SK-N-SH treated with all-trans-retinoic acid at 6 μM for 48 hours (cell line): ENCODE results near the gene MOGAT1.

ENCODE experiments used
- ATAC-seq: fragments of 200-7000 bp; cut with Tn5 transposase; 3 replicates; pipeline ENCODE4 v1.9.1; 2020; ENCODE audit warnings: mild to moderate bottlenecking, moderate library complexity
- ARNTL ChIP-seq: fragments of 450-650 bp; formaldehyde crosslinking; IDR thresholded peaks from 2 replicates; pipeline ENCODE4 v1.5.0; 2020; ENCODE audit warnings: low read depth, mild to moderate bottlenecking, moderate library complexity, borderline replicate concordance
- BACH2 ChIP-seq: fragments of 250-450 bp; sonication (Bioruptor Pico); IDR thresholded peaks from 2 replicates; pipeline ENCODE4 v1.9.0; 2021; ENCODE audit warnings: mild to moderate bottlenecking, borderline replicate concordance
- CSDC2 ChIP-seq: fragments of 250-450 bp; sonication (Bioruptor Pico); IDR thresholded peaks from 2 replicates; pipeline ENCODE4 v1.5.0; 2020; ENCODE audit warnings: mild to moderate bottlenecking, moderate library complexity
- ESRRG ChIP-seq: fragments of 250-450 bp; sonication (Bioruptor Pico); IDR thresholded peaks from 2 replicates; pipeline ENCODE4 v1.6.1; 2021; ENCODE audit warnings: mild to moderate bottlenecking
- GLIS3 ChIP-seq: fragments of 250-450 bp; sonication (Bioruptor Pico); IDR thresholded peaks from 2 replicates; pipeline ENCODE4 v1.5.0; 2020; ENCODE audit warnings: mild to moderate bottlenecking, moderate library complexity
- ISL1 ChIP-seq: fragments of 250-450 bp; sonication (Bioruptor Pico); IDR thresholded peaks from 2 replicates; pipeline ENCODE4 v2.1.2; 2022; ENCODE audit warnings: mild to moderate bottlenecking, moderate library complexity
- OSR1 ChIP-seq: fragments of 250-450 bp; sonication (Bioruptor Pico); IDR thresholded peaks from 2 replicates; pipeline ENCODE4 v1.8.0; 2022; ENCODE audit warnings: moderate library complexity, mild to moderate bottlenecking, inconsistent platforms
- PPARA ChIP-seq: fragments of 250-450 bp; sonication (Bioruptor Pico); IDR thresholded peaks from 2 replicates; pipeline ENCODE4 v1.5.0; 2020; ENCODE audit warnings: mild to moderate bottlenecking, borderline replicate concordance
- RARB ChIP-seq: fragments of 250-450 bp; sonication (Bioruptor Pico); IDR thresholded peaks from 2 replicates; pipeline ENCODE4 v1.8.0; 2021; ENCODE audit warnings: mild to moderate bottlenecking, moderate library complexity
- SNAI2 ChIP-seq: fragments of 250-450 bp; sonication (Bioruptor Pico); IDR thresholded peaks from 2 replicates; pipeline ENCODE4 v1.5.0; 2020; ENCODE audit warnings: mild to moderate bottlenecking, moderate library complexity
- TCF4 ChIP-seq: fragments of 250-450 bp; sonication (Bioruptor Pico); IDR thresholded peaks from 2 replicates; pipeline ENCODE4 v1.8.0; 2021; ENCODE audit warnings: mild to moderate bottlenecking, moderate library complexity, borderline replicate concordance
- TOX ChIP-seq: fragments of 250-450 bp; sonication (Bioruptor Pico); IDR thresholded peaks from 2 replicates; pipeline ENCODE4 v1.8.0; 2021; ENCODE audit warnings: mild to moderate bottlenecking, moderate library complexity, borderline replicate concordance
- ZC3H10 ChIP-seq: fragments of 250-450 bp; sonication (Bioruptor Pico); IDR thresholded peaks from 2 replicates; pipeline ENCODE4 v1.5.1; 2021; ENCODE audit warnings: mild to moderate bottlenecking, moderate library complexity
- ZFP3 ChIP-seq: fragments of 250-450 bp; sonication (Bioruptor Pico); IDR thresholded peaks from 2 replicates; pipeline ENCODE4 v1.5.0; 2020; ENCODE audit warnings: mild to moderate bottlenecking, moderate library complexity
- ZFP30 ChIP-seq: fragments of 450-650 bp; formaldehyde crosslinking; IDR thresholded peaks from 2 replicates; pipeline ENCODE4 v1.5.0; 2022; ENCODE audit warnings: mild to moderate bottlenecking, moderate library complexity
- ZNF565 ChIP-seq: fragments of 450-650 bp; formaldehyde crosslinking; conservative IDR thresholded peaks from 2 replicates; pipeline ENCODE4 v1.5.0; 2020; ENCODE audit warnings: low read depth, mild to moderate bottlenecking, moderate library complexity
- ZNF70 ChIP-seq: fragments of 450-650 bp; formaldehyde crosslinking; IDR thresholded peaks from 2 replicates; pipeline ENCODE4 v1.5.0; 2020; ENCODE audit warnings: mild to moderate bottlenecking, moderate library complexity
- ZNF8 ChIP-seq: fragments of 450-650 bp; formaldehyde crosslinking; IDR thresholded peaks from 2 replicates; pipeline ENCODE4 v1.5.0; 2020; ENCODE audit warnings: mild to moderate bottlenecking, moderate library complexity
- TF ChIP-seq, protein P1 (sequence below): fragments of 250-450 bp; sonication (Bioruptor Pico); IDR thresholded peaks from 2 replicates; pipeline ENCODE4 v1.8.0; 2020; ENCODE audit warnings: mild to moderate bottlenecking, moderate library complexity, borderline replicate concordance
- TF ChIP-seq, protein P2 (sequence below): fragments of 250-450 bp; sonication (Bioruptor Pico); IDR thresholded peaks from 2 replicates; pipeline ENCODE4 v1.5.1; 2021; ENCODE audit warnings: mild to moderate bottlenecking, moderate library complexity
- TF ChIP-seq, protein P3 (sequence below): fragments of 250-450 bp; sonication (Bioruptor Pico); IDR thresholded peaks from 2 replicates; pipeline ENCODE4 v1.5.0; 2020; ENCODE audit warnings: mild to moderate bottlenecking, moderate library complexity
- TF ChIP-seq, protein P4 (sequence below): fragments of 250-450 bp; sonication (Bioruptor Pico); IDR thresholded peaks from 2 replicates; pipeline ENCODE4 v1.5.1; 2020; ENCODE audit warnings: low read depth, mild to moderate bottlenecking, moderate library complexity
- TF ChIP-seq, protein P5 (sequence below): fragments of 250-450 bp; sonication (Bioruptor Pico); IDR thresholded peaks from 2 replicates; pipeline ENCODE4 v1.8.0; 2021; ENCODE audit warnings: low read depth, mild to moderate bottlenecking, moderate library complexity, borderline replicate concordance

The MOGAT1 gene

DNA sequence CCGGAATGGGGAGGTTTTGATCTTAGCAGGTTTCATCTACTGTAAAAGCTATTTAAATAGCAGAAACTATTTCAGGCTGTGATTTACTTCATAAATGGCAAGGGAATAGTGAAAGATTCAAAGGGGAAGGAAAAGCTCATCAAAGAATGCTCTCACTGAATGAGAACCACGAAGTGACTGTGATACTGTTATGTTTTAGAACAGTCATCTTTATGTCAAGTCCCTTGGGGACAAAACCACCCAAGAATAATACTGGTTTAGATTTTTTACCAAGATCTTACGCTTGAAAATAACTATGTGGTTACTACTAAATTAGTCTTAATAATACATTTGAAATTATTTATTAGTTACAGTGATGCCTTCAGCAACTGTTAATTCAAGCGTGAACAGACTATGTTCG, 43.7 kb upstream of the MOGAT1 start:
- TF ChIP-seq ZFP30 (CRISPR knock-in tag), result no peak
- no peak for TF ChIP-seq ZNF565 (CRISPR knock-in tag)
- TF ChIP-seq, protein P1, sequence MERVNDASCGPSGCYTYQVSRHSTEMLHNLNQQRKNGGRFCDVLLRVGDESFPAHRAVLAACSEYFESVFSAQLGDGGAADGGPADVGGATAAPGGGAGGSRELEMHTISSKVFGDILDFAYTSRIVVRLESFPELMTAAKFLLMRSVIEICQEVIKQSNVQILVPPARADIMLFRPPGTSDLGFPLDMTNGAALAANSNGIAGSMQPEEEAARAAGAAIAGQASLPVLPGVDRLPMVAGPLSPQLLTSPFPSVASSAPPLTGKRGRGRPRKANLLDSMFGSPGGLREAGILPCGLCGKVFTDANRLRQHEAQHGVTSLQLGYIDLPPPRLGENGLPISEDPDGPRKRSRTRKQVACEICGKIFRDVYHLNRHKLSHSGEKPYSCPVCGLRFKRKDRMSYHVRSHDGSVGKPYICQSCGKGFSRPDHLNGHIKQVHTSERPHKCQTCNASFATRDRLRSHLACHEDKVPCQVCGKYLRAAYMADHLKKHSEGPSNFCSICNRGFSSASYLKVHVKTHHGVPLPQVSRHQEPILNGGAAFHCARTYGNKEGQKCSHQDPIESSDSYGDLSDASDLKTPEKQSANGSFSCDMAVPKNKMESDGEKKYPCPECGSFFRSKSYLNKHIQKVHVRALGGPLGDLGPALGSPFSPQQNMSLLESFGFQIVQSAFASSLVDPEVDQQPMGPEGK (CRISPR knock-in tag), result no peak
- TF ChIP-seq CSDC2 (CRISPR knock-in tag), result no peak
- TF ChIP-seq, protein P2, sequence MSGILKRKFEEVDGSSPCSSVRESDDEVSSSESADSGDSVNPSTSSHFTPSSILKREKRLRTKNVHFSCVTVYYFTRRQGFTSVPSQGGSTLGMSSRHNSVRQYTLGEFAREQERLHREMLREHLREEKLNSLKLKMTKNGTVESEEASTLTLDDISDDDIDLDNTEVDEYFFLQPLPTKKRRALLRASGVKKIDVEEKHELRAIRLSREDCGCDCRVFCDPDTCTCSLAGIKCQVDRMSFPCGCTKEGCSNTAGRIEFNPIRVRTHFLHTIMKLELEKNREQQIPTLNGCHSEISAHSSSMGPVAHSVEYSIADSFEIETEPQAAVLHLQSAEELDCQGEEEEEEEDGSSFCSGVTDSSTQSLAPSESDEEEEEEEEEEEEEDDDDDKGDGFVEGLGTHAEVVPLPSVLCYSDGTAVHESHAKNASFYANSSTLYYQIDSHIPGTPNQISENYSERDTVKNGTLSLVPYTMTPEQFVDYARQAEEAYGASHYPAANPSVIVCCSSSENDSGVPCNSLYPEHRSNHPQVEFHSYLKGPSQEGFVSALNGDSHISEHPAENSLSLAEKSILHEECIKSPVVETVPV (CRISPR knock-in tag), result no peak
- no peak for TF ChIP-seq ZFP3
- TF ChIP-seq TCF4 (CRISPR knock-in tag), result no peak
- no peak for TF ChIP-seq TOX (CRISPR knock-in tag)
- no peak for TF ChIP-seq OSR1
- TF ChIP-seq, protein P3, sequence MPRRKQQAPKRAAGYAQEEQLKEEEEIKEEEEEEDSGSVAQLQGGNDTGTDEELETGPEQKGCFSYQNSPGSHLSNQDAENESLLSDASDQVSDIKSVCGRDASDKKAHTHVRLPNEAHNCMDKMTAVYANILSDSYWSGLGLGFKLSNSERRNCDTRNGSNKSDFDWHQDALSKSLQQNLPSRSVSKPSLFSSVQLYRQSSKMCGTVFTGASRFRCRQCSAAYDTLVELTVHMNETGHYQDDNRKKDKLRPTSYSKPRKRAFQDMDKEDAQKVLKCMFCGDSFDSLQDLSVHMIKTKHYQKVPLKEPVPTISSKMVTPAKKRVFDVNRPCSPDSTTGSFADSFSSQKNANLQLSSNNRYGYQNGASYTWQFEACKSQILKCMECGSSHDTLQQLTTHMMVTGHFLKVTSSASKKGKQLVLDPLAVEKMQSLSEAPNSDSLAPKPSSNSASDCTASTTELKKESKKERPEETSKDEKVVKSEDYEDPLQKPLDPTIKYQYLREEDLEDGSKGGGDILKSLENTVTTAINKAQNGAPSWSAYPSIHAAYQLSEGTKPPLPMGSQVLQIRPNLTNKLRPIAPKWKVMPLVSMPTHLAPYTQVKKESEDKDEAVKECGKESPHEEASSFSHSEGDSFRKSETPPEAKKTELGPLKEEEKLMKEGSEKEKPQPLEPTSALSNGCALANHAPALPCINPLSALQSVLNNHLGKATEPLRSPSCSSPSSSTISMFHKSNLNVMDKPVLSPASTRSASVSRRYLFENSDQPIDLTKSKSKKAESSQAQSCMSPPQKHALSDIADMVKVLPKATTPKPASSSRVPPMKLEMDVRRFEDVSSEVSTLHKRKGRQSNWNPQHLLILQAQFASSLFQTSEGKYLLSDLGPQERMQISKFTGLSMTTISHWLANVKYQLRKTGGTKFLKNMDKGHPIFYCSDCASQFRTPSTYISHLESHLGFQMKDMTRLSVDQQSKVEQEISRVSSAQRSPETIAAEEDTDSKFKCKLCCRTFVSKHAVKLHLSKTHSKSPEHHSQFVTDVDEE (CRISPR knock-in tag), result no peak
- no peak for TF ChIP-seq ARNTL
- TF ChIP-seq RARB (CRISPR knock-in tag), result no peak
- no peak for TF ChIP-seq ZC3H10 (CRISPR knock-in tag)
- TF ChIP-seq, all 23 proteins: peak for 0
- no peak for ATAC-seq

DNA sequence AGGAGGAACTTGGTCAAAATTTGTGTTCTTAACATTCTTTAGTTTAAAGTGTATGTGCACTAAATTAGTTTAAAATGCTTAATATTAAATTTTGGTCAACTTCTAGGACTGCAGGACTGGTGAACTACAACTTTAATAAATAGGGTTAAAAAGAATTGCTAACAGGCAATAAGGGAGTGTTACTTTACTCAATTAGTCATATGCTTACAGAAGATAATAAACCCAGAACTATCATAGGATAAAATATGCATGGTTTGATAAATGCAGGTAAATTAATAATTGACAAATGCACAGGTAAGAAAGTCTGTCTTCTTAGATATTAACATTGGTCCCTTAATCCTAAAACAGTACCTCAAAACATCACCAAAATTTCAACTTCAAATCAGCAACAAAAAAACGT, 36.2 kb upstream of the MOGAT1 start:
- ATAC-seq, result no peak
- no peak for TF ChIP-seq PPARA
- no peak for TF ChIP-seq ZFP3
- TF ChIP-seq SNAI2, result no peak
- TF ChIP-seq, protein P4, sequence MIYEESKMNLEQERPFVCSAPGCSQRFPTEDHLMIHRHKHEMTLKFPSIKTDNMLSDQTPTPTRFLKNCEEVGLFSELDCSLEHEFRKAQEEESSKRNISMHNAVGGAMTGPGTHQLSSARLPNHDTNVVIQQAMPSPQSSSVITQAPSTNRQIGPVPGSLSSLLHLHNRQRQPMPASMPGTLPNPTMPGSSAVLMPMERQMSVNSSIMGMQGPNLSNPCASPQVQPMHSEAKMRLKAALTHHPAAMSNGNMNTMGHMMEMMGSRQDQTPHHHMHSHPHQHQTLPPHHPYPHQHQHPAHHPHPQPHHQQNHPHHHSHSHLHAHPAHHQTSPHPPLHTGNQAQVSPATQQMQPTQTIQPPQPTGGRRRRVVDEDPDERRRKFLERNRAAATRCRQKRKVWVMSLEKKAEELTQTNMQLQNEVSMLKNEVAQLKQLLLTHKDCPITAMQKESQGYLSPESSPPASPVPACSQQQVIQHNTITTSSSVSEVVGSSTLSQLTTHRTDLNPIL (CRISPR knock-in tag), result no peak
- TF ChIP-seq ZFP30 (CRISPR knock-in tag), result no peak
- TF ChIP-seq OSR1, result no peak
- TF ChIP-seq ZNF565 (CRISPR knock-in tag), result no peak
- no peak for TF ChIP-seq CSDC2 (CRISPR knock-in tag)
- TF ChIP-seq ESRRG (CRISPR knock-in tag), result no peak
- no peak for TF ChIP-seq ZC3H10 (CRISPR knock-in tag)
- TF ChIP-seq BACH2 (CRISPR knock-in tag), result no peak
- no peak for TF ChIP-seq ZNF8 (CRISPR knock-in tag)
- TF ChIP-seq, protein P3 (CRISPR knock-in tag), result no peak
- TF ChIP-seq ARNTL, result no peak
- no peak for TF ChIP-seq ISL1 (CRISPR knock-in tag)
- no peak for TF ChIP-seq TOX (CRISPR knock-in tag)

DNA sequence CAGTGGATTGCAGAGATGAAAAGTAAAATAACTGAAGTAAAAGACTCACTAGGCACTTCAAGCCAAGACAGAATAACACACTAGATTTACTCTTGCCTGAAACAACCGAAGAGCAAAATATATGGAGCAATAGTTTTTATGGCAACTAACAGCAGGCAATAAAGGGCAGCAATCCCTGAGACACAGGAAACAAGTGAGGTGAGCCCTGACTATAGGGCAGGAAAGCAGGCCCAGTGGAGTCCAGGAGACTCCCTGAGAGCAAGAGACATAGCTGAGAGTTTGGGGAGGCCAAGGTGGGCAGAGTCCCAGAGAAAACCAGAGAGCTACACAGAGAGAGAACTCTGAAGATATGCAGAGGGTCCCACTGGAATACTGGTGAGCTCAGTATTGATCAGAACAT, 34.4 kb upstream of the MOGAT1 start:
- ATAC-seq, result no peak
- TF ChIP-seq GLIS3 (no peak), ZNF70 (CRISPR knock-in tag) (no peak), BACH2 (CRISPR knock-in tag) (no peak), OSR1 (no peak), ZFP30 (CRISPR knock-in tag) (no peak), ISL1 (CRISPR knock-in tag) (no peak), PPARA (no peak), SNAI2 (no peak), ZNF565 (CRISPR knock-in tag) (no peak), TOX (CRISPR knock-in tag) (no peak), ZFP3 (no peak), ZC3H10 (CRISPR knock-in tag) (no peak), RARB (CRISPR knock-in tag) (no peak), CSDC2 (CRISPR knock-in tag) (no peak), ESRRG (CRISPR knock-in tag) (no peak), ZNF8 (CRISPR knock-in tag) (no peak)
- TF ChIP-seq, protein P5, sequence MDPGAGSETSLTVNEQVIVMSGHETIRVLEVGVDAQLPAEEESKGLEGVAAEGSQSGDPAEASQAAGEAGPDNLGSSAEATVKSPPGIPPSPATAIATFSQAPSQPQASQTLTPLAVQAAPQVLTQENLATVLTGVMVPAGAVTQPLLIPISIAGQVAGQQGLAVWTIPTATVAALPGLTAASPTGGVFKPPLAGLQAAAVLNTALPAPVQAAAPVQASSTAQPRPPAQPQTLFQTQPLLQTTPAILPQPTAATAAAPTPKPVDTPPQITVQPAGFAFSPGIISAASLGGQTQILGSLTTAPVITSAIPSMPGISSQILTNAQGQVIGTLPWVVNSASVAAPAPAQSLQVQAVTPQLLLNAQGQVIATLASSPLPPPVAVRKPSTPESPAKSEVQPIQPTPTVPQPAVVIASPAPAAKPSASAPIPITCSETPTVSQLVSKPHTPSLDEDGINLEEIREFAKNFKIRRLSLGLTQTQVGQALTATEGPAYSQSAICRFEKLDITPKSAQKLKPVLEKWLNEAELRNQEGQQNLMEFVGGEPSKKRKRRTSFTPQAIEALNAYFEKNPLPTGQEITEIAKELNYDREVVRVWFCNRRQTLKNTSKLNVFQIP (CRISPR knock-in tag), result no peak
- TF ChIP-seq, protein P4 (CRISPR knock-in tag), result no peak
